ENCODE data around the gene SCLY.

SCLY gene

DNA sequence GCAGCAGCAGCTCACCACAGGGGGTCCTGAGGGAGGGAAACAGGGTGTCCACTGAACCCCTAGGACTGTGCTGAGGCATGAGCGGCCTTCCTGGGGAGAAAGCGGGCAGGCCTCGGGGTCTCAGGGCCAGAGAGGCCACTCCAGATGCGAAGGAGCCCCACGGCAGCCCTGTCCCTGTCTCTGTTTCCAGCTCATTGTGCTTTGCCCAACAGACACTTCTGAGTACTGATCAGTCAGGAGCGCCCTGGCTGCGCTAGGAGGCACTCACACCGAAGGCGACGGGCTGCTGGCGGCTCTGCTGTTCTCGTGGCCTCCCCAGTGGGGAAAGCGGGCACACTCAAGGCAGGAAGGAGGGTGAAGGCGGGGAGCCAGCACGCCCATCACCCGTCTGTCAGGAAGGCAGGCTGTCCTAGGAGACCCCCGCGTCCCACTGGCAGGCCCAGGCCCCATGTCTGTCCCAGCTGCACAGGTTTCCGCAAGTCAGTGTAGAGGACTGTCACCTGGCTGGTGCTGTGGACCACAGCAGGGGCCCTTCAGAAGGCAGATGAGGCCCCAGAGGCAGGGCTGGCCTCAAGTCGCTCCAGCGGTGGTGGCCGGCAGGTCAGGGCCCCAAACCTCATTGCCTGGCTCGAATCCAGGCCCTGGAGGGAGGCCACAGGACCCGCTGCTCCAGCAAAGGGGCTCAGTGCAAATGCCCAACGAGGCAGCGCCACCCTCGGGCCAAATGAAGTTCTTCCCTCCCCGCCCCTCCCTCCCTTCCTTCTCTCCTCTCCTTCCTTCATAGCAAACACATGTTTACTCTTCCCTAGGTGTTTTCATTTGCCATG is 46.1 kb downstream of the SCLY start:
- H3K4me3 ChIP-seq (ENCODE audit: control insufficient read depth, low read depth, low read length): no peak overlapping the region
- peak; percentile 7 for TF ChIP-seq CTCF (IDR thresholded peaks at IDR 0.05; ENCODE audit: control insufficient read depth, insufficient read depth, low read depth, low read length, missing control alignments)
- no peak for DNase-seq (ENCODE audit: low read depth)

GRCh38 chr2:238107525-238108422 is 47.0 kb downstream of the SCLY start:
- no peak overlapping the region for H3K4me3 ChIP-seq (ENCODE audit: control insufficient read depth, low read depth, low read length)
- no peak for TF ChIP-seq CTCF (IDR thresholded peaks at IDR 0.05; ENCODE audit: control insufficient read depth, insufficient read depth, low read depth, low read length, missing control alignments)
- DNase-seq (ENCODE audit: low read depth): no peak

GRCh38 chr2:238108423-238109183 is 47.8 kb downstream of the SCLY start:
- H3K4me3 ChIP-seq (ENCODE audit: control insufficient read depth, low read depth, low read length): no peak overlapping the region
- no peak for TF ChIP-seq CTCF (IDR thresholded peaks at IDR 0.05; ENCODE audit: control insufficient read depth, insufficient read depth, low read depth, low read length, missing control alignments)
- DNase-seq (ENCODE audit: low read depth): no peak

DNA sequence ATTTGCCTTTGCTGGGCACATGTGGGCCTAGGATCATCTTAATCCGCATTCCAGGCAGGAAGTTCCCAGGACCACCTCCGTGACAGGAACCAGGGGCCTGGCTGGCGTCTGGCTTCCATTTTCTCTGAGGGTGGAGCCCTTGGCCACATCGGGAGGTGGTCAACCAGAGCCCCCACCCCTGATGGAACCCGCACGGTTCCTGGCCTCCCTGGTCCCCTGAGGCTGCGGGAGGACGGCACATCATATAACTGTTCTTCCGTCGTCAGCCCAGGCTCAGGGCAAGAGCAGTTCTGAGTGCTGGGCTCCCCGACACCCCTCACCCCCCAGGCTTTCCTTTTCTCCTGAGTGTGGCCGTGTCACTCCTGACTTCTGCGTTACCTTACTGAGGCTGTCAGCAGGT is 52.8 kb downstream of the SCLY start:
- no peak for DNase-seq (ENCODE audit: low read depth)
- no peak for TF ChIP-seq CTCF (IDR thresholded peaks at IDR 0.05; ENCODE audit: control insufficient read depth, insufficient read depth, low read depth, low read length, missing control alignments)
- no peak overlapping the region for H3K4me3 ChIP-seq (ENCODE audit: control insufficient read depth, low read depth, low read length)

- H3K4me3 ChIP-seq (ENCODE audit: control insufficient read depth, low read depth, low read length): no peak overlapping the region
- no peak for DNase-seq (ENCODE audit: low read depth)
- no peak for TF ChIP-seq CTCF (IDR thresholded peaks at IDR 0.05; ENCODE audit: control insufficient read depth, insufficient read depth, low read depth, low read length, missing control alignments)
Observed at GRCh38 chr2:238114331-238114841, 53.6 kb downstream of the SCLY start.

Data from AG09309 (cell line).